ENCODE data around the gene PRELP.

Gene PRELP

DNA sequence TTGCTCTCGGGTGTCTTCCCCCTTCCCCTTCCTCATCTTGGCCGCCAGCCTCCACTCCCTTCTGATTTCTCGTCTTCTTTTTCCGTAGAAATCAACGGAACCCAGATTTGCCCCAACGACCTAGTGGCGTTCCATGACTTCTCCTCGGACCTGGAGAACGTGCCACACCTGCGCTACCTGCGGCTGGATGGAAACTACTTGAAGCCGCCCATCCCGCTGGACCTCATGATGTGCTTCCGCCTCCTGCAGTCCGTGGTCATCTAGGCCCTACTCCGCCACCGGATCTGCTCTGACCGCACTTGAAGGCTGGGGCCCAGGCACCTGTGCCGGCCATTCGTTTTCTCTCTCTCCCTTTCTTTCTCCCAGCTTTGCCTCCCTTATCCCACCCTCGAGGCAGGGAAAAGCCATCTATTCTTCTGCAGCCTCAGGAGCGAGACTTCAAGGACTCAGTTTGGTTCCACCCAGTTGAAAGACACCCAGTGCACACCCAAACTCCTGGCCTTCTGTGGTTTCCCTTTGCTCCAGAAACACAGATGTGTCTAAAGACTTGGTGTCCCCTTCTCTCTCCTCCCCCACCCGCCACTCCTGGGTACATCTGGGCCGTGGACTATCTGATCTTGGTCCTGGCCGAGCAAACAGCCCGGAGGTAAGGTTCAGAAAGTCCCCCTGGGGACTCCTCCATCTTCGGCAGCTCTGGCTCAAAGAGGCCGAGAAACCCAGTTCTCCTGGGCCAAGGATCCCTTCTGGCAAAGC lies 11.2 kb downstream of the PRELP start:
- peak overlapping the region; percentile 68 for H3K27ac ChIP-seq

DNA sequence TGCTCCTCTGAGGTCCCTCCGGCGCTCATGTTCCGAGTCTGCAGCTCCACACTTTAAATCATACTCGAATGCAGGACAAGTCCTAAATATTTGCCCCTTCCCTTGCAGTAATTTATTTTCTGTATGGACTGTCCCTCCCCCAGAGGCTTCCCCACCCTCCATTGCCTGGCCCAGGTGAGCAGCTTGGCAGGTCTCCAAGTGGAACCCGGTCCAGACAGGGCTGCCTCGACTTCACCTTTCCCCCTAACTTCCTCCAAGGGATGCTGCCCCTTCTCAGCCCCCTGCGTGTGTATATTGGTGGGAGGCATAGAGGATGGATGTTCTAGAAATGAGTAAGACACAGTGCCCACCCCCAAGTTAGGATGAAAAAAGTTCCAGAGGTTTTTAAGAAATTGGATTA lies 12.9 kb downstream of the PRELP start:
- Histone ChIP-seq H3K27ac (no peak overlapping the region), H3K9me3 (no peaks in the 10 kb centered on the region), H3K36me3 (no peaks in the 10 kb centered on the region), H3K4me2 (no peak overlapping the region), H3K4me1 (peaks cover 16% of the 10 kb centered on the region), H3K9ac (no peak overlapping the region), H3K4me3 (no peak overlapping the region), H3K27me3 (no peaks in the 10 kb centered on the region), H4K20me1 (no peaks in the 10 kb centered on the region)
- no peak for TF ChIP-seq Cebpa-rat (IDR thresholded peaks at IDR 0.05)

More for the DNA sequence above, 11.2 kb downstream of the PRELP start:
- H3K9me3 ChIP-seq, result no peaks in the 10 kb centered on the region
- no peak for TF ChIP-seq Cebpa-rat (IDR thresholded peaks at IDR 0.05)
- H3K4me2 ChIP-seq, result peak overlapping the region; percentile 70
- no peaks in the 10 kb centered on the region for H3K27me3 ChIP-seq
- H4K20me1 ChIP-seq, result no peaks in the 10 kb centered on the region
- H3K36me3 ChIP-seq, result no peaks in the 10 kb centered on the region
- H3K4me1 ChIP-seq, result peaks cover 16% of the 10 kb centered on the region
- H3K4me3 ChIP-seq, result peak overlapping the region; percentile 55; the same call in 1 of the 2 replicates
- no peak overlapping the region; the same call in 1 of the 2 replicates for H3K9ac ChIP-seq

DNA sequence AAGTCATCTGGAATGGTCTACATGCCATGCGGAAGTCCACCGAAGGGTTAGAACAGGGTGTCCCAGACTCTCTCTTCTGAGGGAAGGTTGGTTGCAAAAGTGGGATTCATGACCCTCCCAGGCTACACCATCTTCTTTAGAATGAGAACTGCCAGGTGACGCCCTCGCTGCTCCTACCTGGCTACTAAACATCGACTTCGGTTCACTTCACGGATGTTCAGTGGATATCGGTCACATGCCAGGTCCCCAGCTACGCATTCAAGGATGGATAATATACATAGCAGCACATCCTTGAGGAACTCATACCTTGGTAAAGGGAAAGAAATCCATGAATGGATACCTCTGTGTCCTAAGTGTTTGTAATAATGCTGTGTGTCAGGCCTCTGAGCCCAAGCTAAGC lies 15.0 kb downstream of the PRELP start:
- Histone ChIP-seq H3K9ac (no peak overlapping the region), H4K20me1 (no peaks in the 10 kb centered on the region), H3K4me2 (no peak overlapping the region), H3K9me3 (no peaks in the 10 kb centered on the region), H3K36me3 (no peaks in the 10 kb centered on the region), H3K4me3 (no peak overlapping the region), H3K27me3 (no peaks in the 10 kb centered on the region), H3K27ac (no peak overlapping the region), H3K4me1 (peaks cover 16% of the 10 kb centered on the region)
- no peak for TF ChIP-seq Cebpa-rat (IDR thresholded peaks at IDR 0.05)

DNA sequence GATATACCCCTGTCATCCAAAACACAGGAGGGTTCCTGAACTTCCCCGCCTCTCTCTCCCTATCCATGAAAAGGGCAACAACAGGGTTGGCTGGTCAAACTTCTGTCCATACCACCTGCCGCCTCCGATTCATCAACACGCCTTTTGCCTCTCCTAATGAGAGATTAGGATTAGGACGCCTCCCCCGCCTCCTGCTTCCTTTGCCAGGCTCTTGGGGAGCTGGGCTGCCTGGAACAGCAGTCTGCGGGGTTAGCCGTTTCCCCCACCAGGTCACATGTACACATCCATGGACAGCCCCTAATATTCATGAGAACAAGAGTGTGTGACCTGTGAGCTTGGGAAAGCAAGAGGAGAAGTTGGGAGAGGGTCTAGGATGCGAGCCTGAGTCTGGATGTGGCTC lies 16.1 kb downstream of the PRELP start:
- TF ChIP-seq Cebpa-rat (IDR thresholded peaks at IDR 0.05), result no peak
- H4K20me1 ChIP-seq, result no peaks in the 10 kb centered on the region
- no peak overlapping the region for H3K4me3 ChIP-seq
- no peak overlapping the region for H3K27ac ChIP-seq
- H3K9ac ChIP-seq, result no peak overlapping the region
- no peak overlapping the region for H3K4me2 ChIP-seq
- H3K36me3 ChIP-seq, result no peaks in the 10 kb centered on the region
- peaks cover 16% of the 10 kb centered on the region for H3K4me1 ChIP-seq
- H3K27me3 ChIP-seq, result no peaks in the 10 kb centered on the region
- no peaks in the 10 kb centered on the region for H3K9me3 ChIP-seq

DNA sequence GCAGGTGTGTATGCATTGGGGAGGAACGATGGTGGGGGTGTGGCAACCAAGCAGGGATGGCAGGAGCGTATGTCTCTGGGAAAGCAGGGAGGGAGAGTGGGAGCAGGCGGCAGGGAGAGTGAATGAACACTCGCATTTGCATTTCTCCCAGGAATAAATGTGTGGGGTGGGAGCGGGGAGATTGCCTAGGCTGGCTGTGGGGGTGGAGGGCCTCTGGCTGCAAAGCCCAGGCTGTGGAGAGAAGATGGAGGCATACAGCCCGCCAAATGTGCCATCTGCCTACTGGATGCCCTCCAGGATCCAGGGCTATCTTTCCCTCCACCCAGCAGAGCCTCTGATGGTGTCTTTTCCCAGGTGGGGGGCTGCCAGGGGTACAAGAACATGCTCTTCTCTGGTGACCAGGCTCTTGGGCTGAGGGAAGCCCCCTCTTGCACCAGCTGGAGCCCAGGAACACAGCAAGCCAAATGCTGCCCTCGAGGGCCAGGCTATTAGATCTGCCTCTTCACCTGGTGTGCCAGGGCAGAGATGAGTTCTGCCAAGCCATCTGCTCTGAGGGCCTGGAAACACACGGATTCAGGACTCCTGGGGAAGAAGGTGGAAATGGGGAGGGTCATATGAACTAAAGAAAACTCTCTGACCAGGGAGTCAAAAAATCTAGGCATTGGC lies 16.6 kb downstream of the PRELP start:
- no peak for TF ChIP-seq Cebpa-rat (IDR thresholded peaks at IDR 0.05)
- no peak overlapping the region for H3K27ac ChIP-seq

DNA sequence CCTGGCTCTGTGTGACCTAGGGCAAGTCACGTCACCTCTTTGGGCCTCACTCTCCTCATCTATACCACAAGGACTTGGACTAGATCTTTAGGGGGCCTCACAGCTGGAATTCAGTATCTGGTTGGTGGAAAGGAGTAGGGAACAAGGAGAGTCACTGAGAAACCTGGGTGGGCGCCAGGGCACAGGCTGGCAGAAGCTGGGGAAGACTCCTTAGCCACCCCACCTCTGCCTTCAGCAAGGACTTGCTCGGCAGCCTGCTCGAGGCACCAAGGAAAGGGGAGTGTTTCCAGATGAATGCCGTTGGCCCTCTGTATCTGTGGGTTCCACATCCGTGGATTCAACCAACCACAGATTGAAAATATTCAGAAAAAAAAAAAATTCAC lies 17.1 kb downstream of the PRELP start:
- Histone ChIP-seq H4K20me1 (no peaks in the 10 kb centered on the region), H3K4me1 (peaks cover 6% of the 10 kb centered on the region; the same call in 1 of the 2 replicates), H3K9ac (no peak overlapping the region), H3K27ac (no peak overlapping the region), H3K9me3 (no peaks in the 10 kb centered on the region), H3K4me3 (no peak overlapping the region), H3K36me3 (no peaks in the 10 kb centered on the region), H3K4me2 (no peak overlapping the region), H3K27me3 (no peaks in the 10 kb centered on the region)
- no peak for TF ChIP-seq Cebpa-rat (IDR thresholded peaks at IDR 0.05)

More for the DNA sequence above, 16.6 kb downstream of the PRELP start:
- Histone ChIP-seq H3K4me2 (no peak overlapping the region), H3K36me3 (no peaks in the 10 kb centered on the region), H3K4me3 (no peak overlapping the region), H3K4me1 (peaks cover 11% of the 10 kb centered on the region), H4K20me1 (no peaks in the 10 kb centered on the region), H3K27me3 (no peaks in the 10 kb centered on the region), H3K9me3 (no peaks in the 10 kb centered on the region), H3K9ac (no peak overlapping the region)

DNA sequence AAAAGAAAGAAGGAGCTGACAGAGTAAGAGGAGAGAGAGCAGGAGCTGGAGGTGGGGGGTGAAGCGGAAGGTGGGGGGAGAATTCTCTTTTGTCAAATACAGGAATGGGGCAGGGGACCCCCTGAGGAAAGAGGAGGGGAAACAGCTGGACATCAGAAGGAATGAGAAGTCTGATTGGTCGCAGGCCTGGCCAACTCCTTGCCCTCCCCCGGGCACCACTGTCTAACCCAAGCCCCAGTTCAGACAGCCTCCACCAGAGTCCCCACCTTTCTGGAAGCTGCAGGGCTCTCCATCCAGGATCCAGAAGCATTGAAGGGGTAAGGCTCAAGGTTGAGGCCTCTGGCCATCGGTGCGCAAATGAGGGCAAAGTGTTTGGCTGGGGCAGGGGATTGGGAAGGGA lies 18.3 kb downstream of the PRELP start, which contains the start of gene OPTC:
Gene OPTC, plus strand, starts transcription at position 253 of the 400 bp plus-strand sequence. CDS start 1,853 bp downstream, outside the sequence.
- TF ChIP-seq Cebpa-rat (IDR thresholded peaks at IDR 0.05), result no peak
- H3K9ac ChIP-seq, result no peak within 1 kb of the TSS
- H3K9me3 ChIP-seq, result no peaks in the 10 kb centered on the region
- no peaks in the 10 kb centered on the region for H3K27me3 ChIP-seq
- no peak within 1 kb of the TSS for H3K27ac ChIP-seq
- no peaks in the 10 kb centered on the region for H4K20me1 ChIP-seq
- no peak within 1 kb of the TSS for H3K4me3 ChIP-seq
- H3K4me1 ChIP-seq, result no peaks in the 10 kb centered on the region
- no peak within 1 kb of the TSS for H3K4me2 ChIP-seq
- no peaks in the 10 kb centered on the region for H3K36me3 ChIP-seq

DNA sequence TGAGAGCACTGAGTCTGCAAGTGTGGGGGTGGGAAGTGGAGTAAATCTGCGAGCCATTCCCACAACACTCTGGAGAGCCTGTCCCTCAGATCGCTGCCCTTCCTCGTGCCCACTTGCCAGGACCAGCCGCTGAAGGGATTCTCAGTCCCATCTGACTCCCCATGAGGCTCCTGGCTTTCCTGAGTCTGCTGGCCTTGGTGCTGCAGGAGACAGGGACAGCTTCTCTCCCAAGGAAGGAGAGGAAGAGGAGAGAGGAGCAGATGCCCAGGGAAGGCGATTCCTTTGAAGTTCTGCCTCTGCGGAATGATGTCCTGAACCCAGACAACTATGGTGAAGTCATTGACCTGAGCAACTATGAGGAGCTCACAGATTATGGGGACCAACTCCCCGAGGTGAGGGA lies 20.2 kb downstream of the PRELP start:
- no peak for TF ChIP-seq Cebpa-rat (IDR thresholded peaks at IDR 0.05)
- Histone ChIP-seq H3K4me2 (no peak overlapping the region), H3K9ac (no peak overlapping the region), H3K4me1 (no peaks in the 10 kb centered on the region), H3K9me3 (no peaks in the 10 kb centered on the region), H3K36me3 (no peaks in the 10 kb centered on the region), H3K4me3 (no peak overlapping the region), H3K27ac (no peak overlapping the region), H3K27me3 (no peaks in the 10 kb centered on the region), H4K20me1 (no peaks in the 10 kb centered on the region)

DNA sequence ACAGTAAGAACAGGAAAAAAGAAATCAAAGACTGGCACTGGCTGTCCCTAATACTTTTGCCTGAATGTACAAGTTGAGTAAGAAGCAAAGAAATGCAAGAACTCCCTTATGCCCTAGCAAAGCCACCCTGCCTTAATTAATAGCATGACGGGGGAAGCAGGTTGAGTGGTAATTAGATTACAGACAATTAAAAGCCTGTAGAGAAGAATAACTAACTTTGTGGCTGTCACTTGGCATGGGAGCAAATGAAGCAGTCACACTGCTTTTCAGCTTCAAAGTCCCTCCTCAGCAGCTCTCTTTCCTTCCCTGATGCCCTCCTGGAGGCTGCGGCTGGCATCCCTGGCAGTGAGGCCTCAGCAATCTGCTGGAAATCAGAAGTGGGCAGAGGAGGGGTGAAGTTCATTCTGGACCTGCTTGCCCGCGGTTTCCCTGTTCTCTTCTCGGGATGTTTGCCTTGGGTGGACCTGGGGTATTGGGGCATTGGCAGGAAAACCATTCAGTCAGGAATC lies 21.7 kb downstream of the PRELP start:
- TF ChIP-seq Cebpa-rat (IDR thresholded peaks at IDR 0.05), result no peak
- no peak overlapping the region for H3K4me3 ChIP-seq
- H3K27ac ChIP-seq, result no peak overlapping the region
- H4K20me1 ChIP-seq, result no peaks in the 10 kb centered on the region
- no peaks in the 10 kb centered on the region for H3K4me1 ChIP-seq
- no peak overlapping the region for H3K9ac ChIP-seq
- H3K4me2 ChIP-seq, result no peak overlapping the region
- no peaks in the 10 kb centered on the region for H3K9me3 ChIP-seq
- H3K27me3 ChIP-seq, result no peaks in the 10 kb centered on the region
- H3K36me3 ChIP-seq, result no peaks in the 10 kb centered on the region

DNA sequence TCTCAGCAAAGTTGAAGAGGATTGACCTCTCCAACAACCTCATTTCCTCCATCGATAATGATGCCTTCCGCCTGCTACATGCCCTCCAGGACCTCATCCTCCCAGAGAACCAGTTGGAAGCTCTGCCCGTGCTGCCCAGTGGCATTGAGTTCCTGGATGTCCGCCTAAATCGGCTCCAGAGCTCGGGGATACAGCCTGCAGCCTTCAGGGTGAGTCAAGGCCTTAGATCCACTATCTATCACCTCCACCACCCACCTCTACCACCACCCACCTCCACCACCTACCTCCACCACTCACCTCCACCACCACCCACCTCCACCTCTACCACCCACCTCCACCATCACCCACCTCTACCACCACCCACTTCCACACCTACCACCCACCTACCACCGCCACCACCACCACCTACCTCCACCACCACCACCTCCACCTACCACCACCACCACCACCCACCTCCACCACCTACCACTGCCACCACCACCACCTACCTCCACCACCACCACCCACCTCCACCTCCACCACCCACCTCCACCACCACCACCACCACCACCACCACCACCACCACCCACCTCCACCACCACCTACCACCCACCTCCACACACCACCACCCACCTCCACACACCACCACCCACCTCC lies 24.2 kb downstream of the PRELP start:
- no peaks in the 10 kb centered on the region for H3K36me3 ChIP-seq
- H3K4me3 ChIP-seq, result no peak overlapping the region
- no peak overlapping the region for H3K27ac ChIP-seq
- H3K27me3 ChIP-seq, result no peaks in the 10 kb centered on the region
- H3K9me3 ChIP-seq, result no peaks in the 10 kb centered on the region
- H3K9ac ChIP-seq, result no peak overlapping the region
- no peak for TF ChIP-seq Cebpa-rat (IDR thresholded peaks at IDR 0.05)
- no peaks in the 10 kb centered on the region for H3K4me1 ChIP-seq
- H4K20me1 ChIP-seq, result no peaks in the 10 kb centered on the region
- no peak overlapping the region for H3K4me2 ChIP-seq

Data from BLaER1 (cell line).